AG08396 (cell line): ENCODE data around the gene ARL9.

Experiments used
- DNase-seq: peaks from one replicate; pipeline ENCODE4 v3.0.0; 2012; ENCODE audit warnings: low spot score, mixed read lengths

The ARL9 gene

GRCh38 chr4:56531823-56532222 is 26.2 kb downstream of the ARL9 start:
- DNase-seq = no peak

GRCh38 chr4:56532239-56532638 is 26.6 kb downstream of the ARL9 start:
- no peak for DNase-seq

GRCh38 chr4:56535915-56536314 is 30.3 kb downstream of the ARL9 start:
- no peak for DNase-seq

GRCh38 chr4:56537147-56537546 is 31.6 kb downstream of the ARL9 start:
- DNase-seq = no peak

GRCh38 chr4:56540826-56541225 is 35.2 kb downstream of the ARL9 start:
- DNase-seq = no peak

GRCh38 chr4:56544573-56545131 is 39.1 kb downstream of the ARL9 start:
- peak; percentile 89 for DNase-seq

- DNase-seq = no peak
Measured at GRCh38 chr4:56550642-56551041, 45.1 kb downstream of the ARL9 start.

GRCh38 chr4:56551516-56551915 is 45.9 kb downstream of the ARL9 start:
- DNase-seq = no peak

- no peak for DNase-seq
Measured at GRCh38 chr4:56552273-56552672, 46.7 kb downstream of the ARL9 start.

GRCh38 chr4:56570041-56570440 is 64.5 kb downstream of the ARL9 start:
- no peak for DNase-seq
